K562 (cell line): Measurements from ENCODE around the gene GAB1. TPM values are rescaled to one million over a fixed set of nuclear protein-coding genes. Genes with fewer than 3 reads are reported as not detected.

ENCODE experiments used
- CBFB ChIP-seq: sonication (generic); formaldehyde crosslinking; IDR thresholded peaks from 2 replicates; pipeline ENCODE4 v1.4.0; 2020; ENCODE audit warnings: mild to moderate bottlenecking, missing genetic modification reagents
- CGGBP1 ChIP-seq: fragments of 250-450 bp; sonication (Bioruptor Pico); IDR thresholded peaks from 2 replicates; pipeline ENCODE4 v1.9.0; 2021; ENCODE audit warnings: mild to moderate bottlenecking
- CREB3L1 ChIP-seq: fragments of 450-650 bp; IDR thresholded peaks from 2 replicates; pipeline ENCODE4 v1.6.1; 2014; ENCODE audit warnings: low read depth, mild to moderate bottlenecking, moderate library complexity, borderline replicate concordance
- CREM ChIP-seq: IDR thresholded peaks from 2 replicates; pipeline ENCODE4 v1.6.1; 2014; ENCODE audit warnings: antibody characterized with exemption, low read depth
- E2F4 ChIP-seq: sonication (generic); formaldehyde crosslinking; IDR thresholded peaks from 2 replicates; pipeline ENCODE4 v1.8.0; 2022; ENCODE audit warnings: mild to moderate bottlenecking, low read depth, missing genetic modification reagents
- HCFC1 ChIP-seq: IDR thresholded peaks from 2 replicates; pipeline ENCODE4 v1.6.1; 2012; ENCODE audit warnings: low read depth, low read length, improper control_type of control experiment
- HMGN3 ChIP-seq: IDR thresholded peaks from 2 replicates; pipeline ENCODE4 v1.6.1; 2011; ENCODE audit warnings: borderline replicate concordance, low read depth, mild to moderate bottlenecking, mixed read lengths, low read length; ENCODE audit not compliant: insufficient read length; ENCODE audit errors: extremely low read depth
- HNRNPLL ChIP-seq: fragments of 200-400 bp; formaldehyde crosslinking; IDR thresholded peaks from 2 replicates; pipeline ENCODE4 v1.6.1; 2017; ENCODE audit warnings: low read length, low read depth, mild to moderate bottlenecking; ENCODE audit not compliant: poor library complexity, severe bottlenecking
- JUN ChIP-seq, 2 experiments: sonication (generic) in 1 of 2; formaldehyde crosslinking in 1 of 2; IDR thresholded peaks; 2 replicates each; pipeline versions ENCODE4 v1.6.1 to v1.8.0; 2012 to 2022; ENCODE audit warnings: borderline replicate concordance in 2 of 2, mild to moderate bottlenecking in 2 of 2, improper control_type of control experiment in 1 of 2, low read depth in 1 of 2, low read length in 1 of 2, missing genetic modification reagents in 1 of 2
- KAT7 ChIP-seq: sonication (generic); formaldehyde crosslinking; IDR thresholded peaks from 2 replicates; pipeline ENCODE4 v1.8.0; 2022; ENCODE audit warnings: missing genetic modification reagents, mild to moderate bottlenecking, borderline replicate concordance
- LCOR ChIP-seq: sonication (generic); formaldehyde crosslinking; IDR thresholded peaks from 2 replicates; pipeline ENCODE4 v1.8.0; 2022; ENCODE audit warnings: mild to moderate bottlenecking, missing genetic modification reagents
- NFIC ChIP-seq: fragments of 450-650 bp; IDR thresholded peaks from 2 replicates; pipeline ENCODE4 v1.6.1; 2017; ENCODE audit warnings: mild to moderate bottlenecking, inconsistent platforms
- NR1H2 ChIP-seq: sonication (generic); formaldehyde crosslinking; IDR thresholded peaks from 2 replicates; pipeline ENCODE4 v1.4.0; 2020; ENCODE audit warnings: mild to moderate bottlenecking, missing genetic modification reagents
- PHF8 ChIP-seq: fragments of 200-600 bp; sonication (generic); IDR thresholded peaks from 2 replicates; pipeline ENCODE4 v1.6.1; 2012; ENCODE audit warnings: mixed run types, mild to moderate bottlenecking, inconsistent platforms, low read length, moderate library complexity, borderline replicate concordance
- POLR2B ChIP-seq: fragments of 450-650 bp; IDR thresholded peaks from 2 replicates; pipeline ENCODE4 v1.6.1; 2018; ENCODE audit warnings: low read depth; ENCODE audit not compliant: partially characterized antibody
- POLR3G ChIP-seq: IDR thresholded peaks from 2 replicates; pipeline ENCODE4 v1.6.1; 2011; ENCODE audit not compliant: insufficient read length, insufficient replicate concordance; ENCODE audit errors: extremely low read depth
- RBM39 ChIP-seq: fragments of 200-400 bp; formaldehyde crosslinking; optimal IDR thresholded peaks from 2 replicates; pipeline ENCODE3; 2018; ENCODE audit warnings: low read depth, low read length
- SPI1 ChIP-seq: IDR thresholded peaks from 2 replicates; pipeline ENCODE4 v1.6.1; 2011; ENCODE audit warnings: low read depth, low read length, control low read depth, borderline replicate concordance
- TBP ChIP-seq: optimal IDR thresholded peaks from 2 replicates; pipeline ENCODE3; 2011; ENCODE audit warnings: low read depth, low read length, improper control_type of control experiment
- TCF7L2 ChIP-seq: fragments of 150-350 bp; IDR thresholded peaks from 2 replicates; pipeline ENCODE4 v1.6.1; 2016; ENCODE audit warnings: low read depth, mild to moderate bottlenecking, low read length, moderate library complexity
- ZBTB7A ChIP-seq: IDR thresholded peaks from 2 replicates; pipeline ENCODE4 v1.6.1; 2011; ENCODE audit warnings: low read depth, mild to moderate bottlenecking, low read length, moderate library complexity, borderline replicate concordance; ENCODE audit not compliant: control insufficient read depth
- ZNF143 ChIP-seq: sonication (generic); formaldehyde crosslinking; IDR thresholded peaks from 2 replicates; pipeline ENCODE4 v1.9.0; 2022; ENCODE audit warnings: mild to moderate bottlenecking, missing genetic modification reagents
- polyA plus RNA-seq, 8 experiments: library from polyadenylated mRNA; depleted of rRNA in 4 of 8; stranded (reverse) in 5 of 8; unstranded in 3 of 8; fragments of >200 nt; fragmentation: Nextera tagmentation in 2 of 8; fragmentation: Illumina TruSeq in 1 of 8; extraction: Ambion mirVana in 2 of 8; extraction: Trizol in 1 of 8; gene quantifications; 2 replicates each; pipeline versions ENCODE4 v1.2.1 to v1.2.3, GENCODE V29; 2011 to 2014; ENCODE audit warnings: inconsistent platforms in 1 of 8, missing spikeins in 1 of 8
- total RNA-seq, 7 experiments: library from RNA; depleted of rRNA in 6 of 7; stranded (reverse); fragments of >200 nt in 6 of 7; fragmentation: Illumina TruSeq in 2 of 7; extraction: Trizol in 2 of 7; gene quantifications; 2 replicates each; pipeline versions ENCODE4 v1.2.1 to v1.2.3, GENCODE V29; 2011 to 2021; ENCODE audit warnings: low replicate concordance in 1 of 7
- TF ChIP-seq, protein P1 (sequence below): fragments of 450-650 bp; formaldehyde crosslinking; IDR thresholded peaks from 2 replicates; pipeline ENCODE4 v1.4.0; 2020; ENCODE audit warnings: mild to moderate bottlenecking, mixed read lengths

The GAB1 gene
- total and polyA plus RNA-seq, 9 of the 15 experiments (the other 6 are each of a cell fraction or from before 2014, with no cell fraction given) = 1.3 to 14.6 (median 7.5) TPM

DNA sequence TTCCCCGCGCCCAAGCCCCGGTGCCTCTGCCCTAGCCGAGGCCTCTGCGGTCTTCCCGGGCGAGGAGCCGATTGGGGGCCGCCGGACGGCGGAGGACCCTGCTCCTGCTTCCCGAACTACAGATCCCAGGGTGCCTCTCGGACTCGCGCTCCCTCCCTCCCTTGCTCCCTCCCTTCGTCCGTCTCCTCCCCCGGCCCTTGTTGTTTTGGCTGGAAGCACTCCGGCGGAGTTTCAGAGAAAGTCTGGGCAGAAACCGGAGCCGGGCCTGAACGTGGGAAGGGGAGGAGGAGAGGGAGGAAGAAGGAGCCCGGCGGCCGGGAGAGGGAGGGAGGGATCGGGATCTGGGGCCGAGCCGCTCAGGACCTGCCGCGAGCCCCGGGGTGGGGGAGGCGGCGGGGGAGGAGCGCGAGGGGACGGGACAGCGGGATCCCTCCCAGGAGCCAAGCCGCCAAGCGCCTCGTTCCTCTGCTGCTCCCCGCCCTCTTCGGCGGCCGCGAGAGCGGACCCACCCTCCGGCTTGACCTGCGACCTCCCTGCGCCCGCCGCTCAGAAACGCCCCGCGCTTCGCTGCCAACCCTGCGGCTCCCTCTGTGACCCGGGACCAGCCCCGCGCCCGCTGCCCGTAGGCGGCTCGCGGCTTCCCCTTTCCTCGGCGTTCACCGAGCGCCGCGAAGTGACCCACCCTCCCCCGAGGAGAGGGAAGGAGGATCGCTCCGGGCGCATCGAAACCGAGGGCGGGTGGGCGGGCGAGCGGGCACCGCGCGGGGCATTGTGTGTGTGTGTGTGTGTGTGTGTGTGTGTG, 496 bp upstream of the GAB1 start (continued):
- peak; percentile 46; the same call in 1 of the 2 replicates for TF ChIP-seq CREB3L1
- TF ChIP-seq NR1H2 (CRISPR knock-in tag) = 0 out of 2 replicates have a peak, but pooled peaks have one; percentile 1
- TF ChIP-seq HNRNPLL = peak; percentile 31
- peak; percentile 73; the same call in 1 of the 2 replicates for TF ChIP-seq LCOR
- peak; percentile 27; the same call in 1 of the 2 replicates for TF ChIP-seq JUN (IDR thresholded peaks at IDR 0.05; ENCODE audit: borderline replicate concordance, low read depth, low read length)
- no peak for TF ChIP-seq JUN (CRISPR knock-in tag; IDR thresholded peaks at IDR 0.05; ENCODE audit: borderline replicate concordance)
- peak; percentile 89 for TF ChIP-seq HCFC1
- TF ChIP-seq CBFB (CRISPR knock-in tag) = no peak
- peak; percentile 42; the same call in 1 of the 2 replicates for TF ChIP-seq PHF8
- no peak for TF ChIP-seq RBM39
- TF ChIP-seq POLR2B = peak; percentile 52
- TF ChIP-seq CREM = peak; percentile 23; the same call in 1 of the 2 replicates
- TF ChIP-seq TCF7L2 = no peak
- peak; percentile 2 for TF ChIP-seq TBP
- TF ChIP-seq CGGBP1 = no peak
- TF ChIP-seq, protein P1, sequence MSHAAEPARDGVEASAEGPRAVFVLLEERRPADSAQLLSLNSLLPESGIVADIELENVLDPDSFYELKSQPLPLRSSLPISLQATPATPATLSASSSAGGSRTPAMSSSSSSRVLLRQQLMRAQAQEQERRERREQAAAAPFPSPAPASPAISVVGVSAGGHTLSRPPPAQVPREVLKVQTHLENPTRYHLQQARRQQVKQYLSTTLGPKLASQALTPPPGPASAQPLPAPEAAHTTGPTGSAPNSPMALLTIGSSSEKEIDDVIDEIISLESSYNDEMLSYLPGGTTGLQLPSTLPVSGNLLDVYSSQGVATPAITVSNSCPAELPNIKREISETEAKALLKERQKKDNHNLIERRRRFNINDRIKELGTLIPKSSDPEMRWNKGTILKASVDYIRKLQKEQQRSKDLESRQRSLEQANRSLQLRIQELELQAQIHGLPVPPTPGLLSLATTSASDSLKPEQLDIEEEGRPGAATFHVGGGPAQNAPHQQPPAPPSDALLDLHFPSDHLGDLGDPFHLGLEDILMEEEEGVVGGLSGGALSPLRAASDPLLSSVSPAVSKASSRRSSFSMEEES (CRISPR knock-in tag) = no peak
- peak; percentile 62; the same call in 1 of the 2 replicates for TF ChIP-seq SPI1
- no peak for TF ChIP-seq E2F4
- TF ChIP-seq POLR3G = no peak
- peak; percentile 17 for TF ChIP-seq HMGN3
- peak; percentile 45; the same call in 1 of the 2 replicates for TF ChIP-seq ZBTB7A
- TF ChIP-seq NFIC = peak; percentile 59
- peak; percentile 84 for TF ChIP-seq ZNF143 (CRISPR knock-in tag)
- TF ChIP-seq KAT7 = peak; percentile 59
